HG03378 (cell line): ENCODE data around the gene SLC25A43.
"Not testable (repeated sequence)": the region's sequence is repeated elsewhere in the genome, so short reads cannot be mapped to it uniquely, and the experiment has no call there.

Source experiments
- ATAC-seq: cut with Tn5 transposase; IDR thresholded peaks from one replicate; pipeline ENCODE4 v1.9.1; 2021; ENCODE audit warnings: mild to moderate bottlenecking, moderate library complexity; ENCODE audit not compliant: unreplicated experiment

Gene SLC25A43

GRCh38 chrX:119406776-119407175 is 7.6 kb downstream of the SLC25A43 start:
- ATAC-seq, result no peak

DNA sequence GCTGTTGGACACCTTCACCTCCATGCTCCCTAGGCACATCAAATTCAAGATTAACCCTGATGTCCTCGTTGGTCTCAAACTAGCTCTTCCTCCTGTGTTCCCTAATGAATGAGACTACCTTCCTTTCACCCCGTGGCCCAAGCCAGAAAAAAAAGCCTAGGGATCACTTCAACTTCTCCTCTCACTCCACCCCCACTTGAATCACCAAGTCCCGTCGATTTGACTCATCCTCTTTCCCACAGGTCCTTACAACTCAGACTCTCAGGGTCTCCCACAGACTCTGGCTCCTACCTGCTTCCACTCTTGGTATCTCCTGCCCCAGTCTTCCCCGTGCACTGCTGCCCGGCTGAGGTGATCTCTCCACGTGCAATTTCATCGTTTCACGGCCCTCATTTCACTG is 8.5 kb downstream of the SLC25A43 start:
- no peak for ATAC-seq

DNA sequence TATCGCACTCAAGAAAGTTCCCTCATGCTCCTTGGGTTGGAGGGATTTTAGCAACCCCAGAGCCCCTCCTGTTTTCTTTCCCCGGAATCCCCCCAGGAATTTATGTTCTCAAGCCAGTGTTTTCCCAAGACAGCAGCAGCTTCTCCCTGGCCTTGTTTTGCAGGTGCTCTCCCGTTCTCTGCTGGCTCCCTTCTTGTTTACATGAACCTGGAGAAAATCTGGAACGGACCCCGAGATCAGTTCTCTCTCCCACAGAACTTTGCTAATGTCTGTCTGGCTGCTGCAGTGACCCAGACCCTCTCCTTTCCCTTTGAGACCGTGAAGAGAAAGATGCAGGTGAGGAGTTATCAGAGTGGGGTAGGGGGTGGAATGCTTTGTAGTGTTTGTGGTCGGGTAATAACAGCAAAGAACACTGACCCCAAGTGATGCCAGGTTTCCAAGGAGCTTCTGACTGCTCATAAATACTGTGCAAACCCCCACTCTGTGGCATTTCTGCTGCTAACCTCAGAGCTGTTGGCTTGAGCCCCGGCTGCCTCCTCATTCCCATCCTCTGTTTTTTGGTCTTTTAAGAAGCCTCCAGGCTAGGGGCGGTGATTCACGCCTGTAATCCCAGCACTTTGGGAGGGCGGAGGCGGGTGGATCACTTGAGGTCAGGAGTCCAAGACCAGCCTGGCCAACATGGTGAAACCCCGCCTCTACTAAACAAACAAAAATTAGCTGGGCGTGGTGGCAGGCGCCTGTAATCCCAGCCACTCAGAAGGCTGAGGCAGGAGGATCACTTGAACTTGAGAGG is 11.1 kb downstream of the SLC25A43 start:
- no peak for ATAC-seq

DNA sequence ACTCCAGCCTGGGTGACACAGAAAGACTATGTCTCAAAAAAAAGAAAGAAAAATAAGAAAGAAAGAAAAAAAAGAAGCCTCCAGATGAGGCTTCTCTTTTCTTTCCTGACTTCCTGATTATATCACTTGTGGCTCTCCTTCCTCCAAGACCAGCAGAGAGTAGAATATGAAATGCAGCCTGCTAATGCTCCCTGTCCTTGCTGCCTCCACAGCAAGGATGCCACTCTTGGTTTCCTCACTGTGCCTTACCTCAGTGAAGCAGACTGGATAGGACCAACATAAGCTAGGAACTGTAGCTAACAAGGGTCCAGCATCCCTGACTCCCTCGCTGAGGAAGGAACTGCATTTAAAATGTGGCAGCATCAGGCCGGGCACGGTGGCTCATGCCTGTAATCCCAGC is 11.7 kb downstream of the SLC25A43 start:
- no peak for ATAC-seq

DNA sequence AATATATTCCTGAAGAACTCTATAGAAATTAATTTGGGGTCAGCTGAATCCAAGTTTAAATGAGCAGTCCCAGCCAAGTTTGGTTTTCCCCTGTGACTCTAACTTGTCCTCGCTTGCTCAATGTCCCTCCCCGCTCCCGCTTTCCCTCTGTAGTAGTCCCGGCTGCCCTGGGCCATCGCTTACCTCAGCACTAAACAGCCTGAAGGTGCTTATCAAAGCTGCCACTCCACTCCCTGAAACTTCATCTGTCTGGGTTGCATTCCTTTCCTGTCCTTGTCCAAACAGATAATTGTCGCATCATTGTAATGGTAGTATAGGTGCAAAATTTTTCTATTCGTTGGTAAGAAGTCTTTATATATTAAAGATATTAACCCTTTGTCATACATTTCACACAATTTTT is 12.8 kb downstream of the SLC25A43 start:
- no peak for ATAC-seq

- no peak for ATAC-seq
Observed at GRCh38 chrX:119417376-119417775, 18.2 kb downstream of the SLC25A43 start.

DNA sequence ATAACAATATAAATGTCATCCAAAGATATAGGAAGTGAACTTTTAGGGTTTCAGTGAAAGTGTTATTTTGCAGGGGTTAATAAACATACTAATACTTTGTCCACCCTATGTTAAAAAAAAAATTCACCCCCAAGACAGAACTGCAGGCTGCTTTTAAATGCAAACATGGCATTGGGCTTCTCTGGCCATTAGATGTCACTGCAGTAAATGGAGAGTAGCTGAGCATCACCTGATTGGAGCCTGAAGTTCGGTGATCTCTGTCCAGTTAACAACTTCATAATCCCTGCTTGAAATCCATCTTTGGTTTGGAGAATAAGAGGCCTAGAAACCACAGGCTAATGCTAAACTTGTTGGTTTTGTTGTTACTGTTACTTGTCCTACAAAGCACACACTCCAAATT is 18.7 kb downstream of the SLC25A43 start:
- ATAC-seq, result no peak

- no peak for ATAC-seq
Observed at GRCh38 chrX:119419146-119419545, 20.0 kb downstream of the SLC25A43 start.

DNA sequence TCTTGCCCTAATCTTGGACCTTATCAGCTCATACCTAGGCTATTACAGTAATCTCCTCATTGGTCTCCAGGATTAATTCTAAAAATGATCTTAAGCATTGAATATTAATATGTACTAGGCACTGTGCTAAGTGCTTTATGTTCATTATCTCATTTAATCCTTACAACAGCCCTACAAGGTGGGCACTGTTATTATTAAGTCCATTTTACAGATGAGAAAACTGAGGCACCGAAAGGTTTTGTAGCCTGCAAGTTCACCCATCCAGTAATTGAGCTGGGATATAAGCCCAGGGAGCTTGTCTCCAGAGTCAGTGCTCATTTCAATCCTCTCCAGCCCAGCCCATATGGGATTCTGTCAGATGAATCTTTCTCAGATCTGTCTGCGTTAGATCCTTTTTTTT is 20.8 kb downstream of the SLC25A43 start:
- no peak for ATAC-seq

GRCh38 chrX:119421016-119421705 is 22.0 kb downstream of the SLC25A43 start:
- ATAC-seq, result no peak

GRCh38 chrX:119423631-119424030 is 24.5 kb downstream of the SLC25A43 start:
- no peak for ATAC-seq

DNA sequence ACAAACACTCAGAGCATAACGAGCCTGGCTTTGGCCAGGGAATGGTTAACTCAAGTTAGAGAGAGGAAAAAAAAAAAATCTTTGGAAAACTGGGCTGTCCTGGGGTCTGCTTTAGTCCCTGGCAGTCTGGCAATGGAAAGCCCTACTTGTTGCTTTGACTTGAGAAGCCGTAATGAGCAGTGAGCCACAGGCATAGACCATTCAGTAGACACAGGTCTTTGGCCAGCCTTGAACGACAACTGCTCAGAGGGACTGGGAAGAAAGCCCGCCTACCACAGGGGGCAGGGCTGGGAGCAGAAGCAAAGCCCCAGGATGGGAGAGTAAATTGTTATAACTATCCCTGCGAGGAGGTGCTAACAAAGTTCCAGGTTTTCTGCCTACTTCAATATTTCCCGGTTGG is 25.9 kb downstream of the SLC25A43 start:
- no peak for ATAC-seq

- ATAC-seq, result no peak
Observed at GRCh38 chrX:119427024-119427794, 28.1 kb downstream of the SLC25A43 start.

DNA sequence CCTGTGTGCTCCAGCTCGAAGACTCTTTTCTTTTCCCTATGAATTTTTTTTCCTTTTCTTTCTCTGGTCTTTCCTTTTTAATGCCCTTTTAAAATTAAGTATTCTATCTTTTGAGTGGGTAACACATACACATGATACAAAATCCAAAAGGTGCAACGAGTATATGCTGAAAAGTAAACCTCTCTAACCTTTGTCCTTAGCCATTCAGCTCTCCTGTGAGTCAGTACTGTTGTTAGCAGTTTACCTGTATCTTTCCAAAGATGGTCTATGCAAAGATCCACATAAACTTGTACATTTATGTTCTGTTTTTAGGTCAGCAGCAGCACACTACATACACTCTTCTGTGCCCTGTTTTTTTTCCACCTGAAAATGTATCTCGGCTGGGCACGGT is 28.7 kb downstream of the SLC25A43 start:
- no peak for ATAC-seq

GRCh38 chrX:119429471-119429870 is 30.3 kb downstream of the SLC25A43 start:
- ATAC-seq, result no peak

DNA sequence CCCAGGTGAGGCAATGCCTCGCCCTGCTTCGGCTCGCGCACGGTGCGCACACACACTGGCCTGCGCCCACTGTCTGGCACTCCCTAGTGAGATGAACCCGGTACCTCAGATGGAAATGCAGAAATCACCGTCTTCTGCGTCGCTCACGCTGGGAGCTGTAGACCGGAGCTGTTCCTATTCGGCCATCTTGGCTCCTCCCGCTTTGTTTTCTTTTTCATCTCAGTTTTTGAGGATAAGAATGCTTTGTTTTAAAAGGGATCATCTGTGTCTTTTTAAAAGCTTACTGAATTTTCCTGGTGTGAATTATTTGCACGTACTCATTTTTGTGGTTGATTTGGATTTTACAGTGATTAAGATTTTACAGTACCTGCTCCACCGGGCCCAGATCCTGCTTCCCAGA is 42.2 kb downstream of the SLC25A43 start:
- not testable (repeated sequence) for ATAC-seq

DNA sequence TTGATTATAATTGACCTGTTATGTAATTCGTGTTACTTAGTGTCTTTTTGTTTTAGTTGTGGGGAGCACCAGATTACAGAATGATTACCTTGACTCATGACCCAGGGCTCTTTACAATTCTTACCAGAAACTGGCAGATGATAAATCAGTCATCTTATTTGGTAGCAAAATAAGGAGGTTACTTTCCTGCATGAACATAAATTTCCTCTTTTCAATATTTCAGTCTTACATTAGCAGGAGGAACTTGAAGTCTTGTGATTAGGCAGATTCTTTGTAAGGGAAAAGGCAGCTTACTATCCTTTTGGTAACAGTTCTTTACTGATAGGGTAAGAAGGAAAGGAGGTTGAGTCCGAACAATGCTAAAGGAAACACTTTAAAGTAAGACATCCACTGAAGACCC is 43.1 kb downstream of the SLC25A43 start:
- ATAC-seq, result no peak

DNA sequence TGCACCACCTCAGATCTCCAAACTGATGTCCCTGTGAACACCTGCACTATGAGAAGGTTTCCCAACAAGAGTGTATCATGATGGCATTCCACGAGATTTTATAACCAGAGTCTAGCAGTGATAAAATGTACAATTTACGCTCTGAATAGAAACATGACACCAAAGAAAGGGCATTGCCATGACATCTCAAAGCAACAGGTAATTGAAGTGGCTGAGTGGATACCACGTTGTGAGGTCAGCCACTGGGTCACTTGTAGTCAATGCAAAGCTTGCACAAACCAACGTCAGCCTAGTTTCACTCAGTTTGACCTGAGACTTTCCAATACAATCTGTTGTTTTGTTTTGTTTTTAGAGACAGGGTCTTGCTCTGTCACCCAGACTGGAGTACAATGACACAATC is 54.1 kb downstream of the SLC25A43 start:
- no peak for ATAC-seq

DNA sequence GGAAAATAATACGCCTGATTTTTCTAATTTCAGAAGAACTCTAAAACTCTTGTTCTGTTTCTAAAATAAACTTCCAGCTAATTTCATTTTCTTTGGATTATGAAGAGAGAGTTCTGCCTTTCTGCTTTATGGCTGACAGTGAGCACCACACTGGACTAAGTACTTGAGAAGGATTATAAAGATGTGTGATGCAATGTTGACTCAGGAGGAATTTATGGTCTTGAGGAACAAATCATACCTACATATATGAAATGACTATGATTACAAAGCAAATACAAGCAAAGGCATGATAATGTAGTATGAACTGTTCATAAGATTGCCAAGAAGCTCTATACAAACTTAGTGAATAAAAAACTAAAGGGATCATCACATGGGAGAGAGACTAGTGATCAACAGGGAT is 56.1 kb downstream of the SLC25A43 start:
- no peak for ATAC-seq

DNA sequence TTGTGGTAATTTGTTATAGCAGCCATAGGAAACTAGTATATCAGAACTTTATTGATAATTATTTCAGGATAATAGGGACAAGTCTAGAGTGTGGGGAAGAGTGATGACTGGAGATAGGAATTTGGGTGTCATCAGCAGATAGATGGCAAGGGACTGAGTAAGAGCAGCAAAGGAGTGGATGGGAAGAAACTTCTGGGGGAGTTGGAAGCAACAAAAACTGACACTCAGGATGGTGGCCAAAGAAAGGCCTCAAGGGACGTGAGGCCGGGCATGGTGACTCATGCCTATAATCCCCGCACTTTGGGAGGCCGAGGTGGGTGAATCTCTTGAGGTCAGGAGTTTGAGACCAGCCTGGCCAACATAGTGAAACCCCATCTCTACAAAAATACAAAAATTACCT is 60.0 kb downstream of the SLC25A43 start:
- ATAC-seq, result no peak

- no peak for ATAC-seq
Observed at GRCh38 chrX:119465555-119465954, 66.4 kb downstream of the SLC25A43 start.

DNA sequence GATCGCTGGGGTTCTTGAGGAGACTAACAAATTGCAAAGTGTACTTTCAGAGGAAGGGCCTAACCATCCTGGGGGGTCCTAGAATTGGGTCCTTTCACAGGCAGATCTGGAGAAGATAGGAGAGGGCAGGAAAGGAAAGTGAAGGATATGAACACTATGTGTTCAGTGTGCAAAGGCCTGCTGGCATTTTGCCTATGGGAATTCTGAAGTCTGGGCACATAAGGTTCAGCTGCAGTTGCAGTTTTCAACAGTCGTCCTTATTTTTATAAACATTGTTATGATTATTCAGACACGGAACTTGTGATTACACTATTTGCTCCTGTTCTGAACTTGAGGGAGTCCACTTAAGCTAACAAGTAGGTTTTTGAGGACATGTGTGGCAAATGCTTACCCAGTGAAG is 67.8 kb downstream of the SLC25A43 start:
- no peak for ATAC-seq
